GM23338 (cell line): Measurements from ENCODE around the gene NEK6. TPM values are rescaled to one million over a fixed set of nuclear protein-coding genes. Genes with fewer than 3 reads are reported as not detected.

Source experiments
- ATAC-seq: fragments of 200-7000 bp; cut with Tn5 transposase; 3 replicates; pipeline ENCODE4 v1.9.1; 2020
- DNase-seq: peaks from one replicate; pipeline ENCODE4 v3.0.0-alpha.2; 2015; ENCODE audit warnings: low spot score
- H2AFZ ChIP-seq: fragments of 200-600 bp; sonication (generic); 2 replicates; pipeline ENCODE4 v1.8.0; 2016; ENCODE audit warnings: antibody characterized with exemption, mild to moderate bottlenecking, moderate library complexity
- H3F3A ChIP-seq: fragments of 200-600 bp; sonication (generic); replicated peaks from 2 replicates; pipeline ENCODE4 v1.8.0; 2017; ENCODE audit warnings: antibody characterized with exemption, mixed run types, low read depth
- H3K27ac ChIP-seq: fragments of 200-600 bp; sonication (generic); 2 replicates; pipeline ENCODE4 v1.6.1; 2016; ENCODE audit warnings: low read depth
- H3K27me3 ChIP-seq: fragments of 200-600 bp; sonication (generic); 2 replicates; pipeline ENCODE4 v1.8.0; 2016; ENCODE audit warnings: mild to moderate bottlenecking, mixed run types, moderate library complexity; ENCODE audit not compliant: insufficient read depth
- H3K36me3 ChIP-seq: fragments of 200-600 bp; sonication (generic); 2 replicates; pipeline ENCODE4 v1.8.0; 2016; ENCODE audit warnings: mild to moderate bottlenecking; ENCODE audit not compliant: insufficient read depth
- H3K4me1 ChIP-seq: fragments of 200-600 bp; sonication (generic); 2 replicates; pipeline ENCODE4 v1.8.0; 2016; ENCODE audit warnings: mild to moderate bottlenecking, moderate library complexity; ENCODE audit not compliant: insufficient read depth
- H3K4me2 ChIP-seq: fragments of 200-600 bp; sonication (generic); 2 replicates; pipeline ENCODE4 v1.7.1; 2017; ENCODE audit warnings: mixed run types
- H3K4me3 ChIP-seq: fragments of 200-600 bp; sonication (generic); 2 replicates; pipeline ENCODE4 v1.6.1; 2016; ENCODE audit warnings: mixed run types
- H3K79me2 ChIP-seq: fragments of 200-600 bp; sonication (generic); replicated peaks from 2 replicates; pipeline ENCODE4 v1.8.0; 2017; ENCODE audit warnings: mild to moderate bottlenecking; ENCODE audit not compliant: insufficient read depth
- H3K9me2 ChIP-seq: fragments of 200-600 bp; sonication (generic); 2 replicates; pipeline ENCODE4 v1.8.0; 2017; ENCODE audit not compliant: insufficient read depth
- H4K20me1 ChIP-seq: fragments of 200-600 bp; sonication (generic); replicated peaks from 2 replicates; pipeline ENCODE4 v1.8.0; 2017; ENCODE audit warnings: mild to moderate bottlenecking; ENCODE audit not compliant: insufficient read depth
- H3K27ac Mint-ChIP-seq: 2 replicates; pipeline ENCODE4 v1.8.0; 2020; ENCODE audit warnings: inconsistent platforms, mild to moderate bottlenecking, moderate library complexity, mixed read lengths
- H3K27me3 Mint-ChIP-seq: 3 replicates; pipeline ENCODE4 v1.8.0; 2022; ENCODE audit warnings: low read depth, mild to moderate bottlenecking, moderate library complexity, mixed read lengths, inconsistent platforms; ENCODE audit not compliant: insufficient read depth, poor library complexity
- H3K36me3 Mint-ChIP-seq: 3 replicates; pipeline ENCODE4 v1.8.0; 2021; ENCODE audit warnings: low read depth, mild to moderate bottlenecking, inconsistent platforms, moderate library complexity, mixed read lengths
- H3K4me1 Mint-ChIP-seq: 3 replicates; pipeline ENCODE4 v1.8.0; 2020; ENCODE audit warnings: mild to moderate bottlenecking, inconsistent platforms, mixed read lengths
- H3K4me3 Mint-ChIP-seq: 3 replicates; pipeline ENCODE4 v1.8.0; 2021; ENCODE audit warnings: moderate library complexity, mild to moderate bottlenecking, inconsistent platforms, mixed read lengths
- H3K9me3 Mint-ChIP-seq: 3 replicates; pipeline ENCODE4 v1.8.0; 2020; ENCODE audit warnings: moderate library complexity, mild to moderate bottlenecking, inconsistent platforms, mixed read lengths
- CREB1 ChIP-seq: fragments of 250-450 bp; sonication (Bioruptor Pico); IDR thresholded peaks from 2 replicates; pipeline ENCODE4 v1.5.0; 2020; ENCODE audit warnings: low read depth, mild to moderate bottlenecking, moderate library complexity
- CTCF ChIP-seq, 2 experiments: fragments of 200-600 bp in 1 of 2; sonication (generic) in 1 of 2; conservative IDR thresholded peaks; 2 replicates each; pipeline versions ENCODE4 v1.5.1 to v1.6.1; 2016 to 2017; ENCODE audit warnings: antibody characterized with exemption in 2 of 2, low read depth in 2 of 2, mild to moderate bottlenecking in 2 of 2, moderate library complexity in 1 of 2
- ETS1 ChIP-seq: IDR thresholded peaks from 2 replicates; pipeline ENCODE4 v1.6.1; 2016; ENCODE audit warnings: antibody characterized with exemption
- EZH2 ChIP-seq: fragments of 200-600 bp; sonication (generic); IDR thresholded peaks from one replicate; pipeline ENCODE4 v1.8.0; 2017; ENCODE audit warnings: antibody characterized with exemption, mild to moderate bottlenecking, low read depth; ENCODE audit not compliant: unreplicated experiment
- EZH2phosphoT487 ChIP-seq: fragments of 200-600 bp; sonication (generic); IDR thresholded peaks from one replicate; pipeline ENCODE4 v1.8.1; 2018; ENCODE audit warnings: antibody characterized with exemption; ENCODE audit not compliant: unreplicated experiment
- JUNB ChIP-seq: IDR thresholded peaks from one replicate; pipeline ENCODE4 v1.6.1; 2016; ENCODE audit warnings: antibody characterized with exemption; ENCODE audit not compliant: unreplicated experiment
- NANOG ChIP-seq: IDR thresholded peaks from 2 replicates; pipeline ENCODE4 v1.6.1; 2016; ENCODE audit warnings: antibody characterized with exemption, borderline replicate concordance
- POLR2AphosphoS5 ChIP-seq: IDR thresholded peaks from 2 replicates; pipeline ENCODE4 v1.6.1; 2016; ENCODE audit warnings: antibody characterized with exemption, low read depth
- REST ChIP-seq: IDR thresholded peaks from one replicate; pipeline ENCODE4 v1.6.1; 2018; ENCODE audit warnings: antibody characterized with exemption; ENCODE audit not compliant: unreplicated experiment
- STAT1 ChIP-seq: IDR thresholded peaks from one replicate; pipeline ENCODE4 v1.6.1; 2016; ENCODE audit warnings: antibody characterized with exemption; ENCODE audit not compliant: unreplicated experiment
- ZNF114 ChIP-seq: fragments of 250-450 bp; sonication (Bioruptor Pico); IDR thresholded peaks from 2 replicates; pipeline ENCODE4 v1.5.0; 2020; ENCODE audit warnings: mild to moderate bottlenecking, moderate library complexity
- ZNF331 ChIP-seq: fragments of 250-450 bp; sonication (Bioruptor Pico); IDR thresholded peaks from 2 replicates; pipeline ENCODE4 v1.5.0; 2020; ENCODE audit warnings: low read depth, mild to moderate bottlenecking, moderate library complexity
- ZNF462 ChIP-seq: fragments of 250-450 bp; sonication (Bioruptor Pico); IDR thresholded peaks from 2 replicates; pipeline ENCODE4 v1.5.0; 2020; ENCODE audit warnings: mild to moderate bottlenecking, moderate library complexity
- polyA plus RNA-seq: library from polyadenylated mRNA; unstranded; fragments of >200 nt; fragmentation: Nextera tagmentation; extraction: Ambion mirVana; gene quantifications from 2 replicates; pipeline ENCODE4 v1.2.1, GENCODE V29; 2016
- total RNA-seq: library from RNA; depleted of rRNA; stranded (reverse); fragments of >200 nt; shearing (Covaris generic); gene quantifications from 2 replicates; pipeline ENCODE4 v1.2.3, GENCODE V29; 2014

Gene NEK6
- total and polyA plus RNA-seq, 2 experiments from 2014 or later: 8.1 to 11.2 TPM

GRCh38 chr9:124345751-124346281, 88.1 kb downstream of the NEK6 start:
- H3K4me1 ChIP-seq: peaks cover 9% of the 10 kb centered on the region; the same call in 1 of the 2 replicates
- H3K27me3 Mint-ChIP-seq: peaks cover 21% of the 10 kb centered on the region
- no peak for DNase-seq

More at GRCh38 chr9:124345751-124346281, 88.1 kb downstream of the NEK6 start:
- Histone ChIP-seq H3K27me3 (no peaks in the 10 kb centered on the region), H3K79me2 (no peaks in the 10 kb centered on the region), H3K36me3 (no peaks in the 10 kb centered on the region), H3K4me3 (no peak overlapping the region), H2AFZ (no peak overlapping the region), H3K4me2 (no peak overlapping the region), H3F3A (no peaks in the 10 kb centered on the region), H3K9me2 (no peaks in the 10 kb centered on the region), H4K20me1 (0 out of 2 replicates have a peak, but pooled peaks cover 2% of the 10 kb centered on the region), H3K27ac (no peak overlapping the region)
- no peak overlapping the region for H3K4me3 Mint-ChIP-seq
- H3K36me3 Mint-ChIP-seq: peaks cover 3% of the 10 kb centered on the region
- H3K9me3 Mint-ChIP-seq: no peaks in the 10 kb centered on the region
- no peak overlapping the region for H3K27ac Mint-ChIP-seq
- H3K4me1 Mint-ChIP-seq: peaks cover 24% of the 10 kb centered on the region
- TF ChIP-seq STAT1: no peak
- no peak for TF ChIP-seq CREB1
- TF ChIP-seq ETS1: no peak
- TF ChIP-seq ZNF462 (CRISPR knock-in tag): no peak
- no peak for TF ChIP-seq ZNF331 (CRISPR knock-in tag)
- no peak for TF ChIP-seq EZH2
- no peak for TF ChIP-seq ZNF114 (CRISPR knock-in tag)
- TF ChIP-seq POLR2AphosphoS5: no peak
- TF ChIP-seq NANOG: no peak
- no peak for TF ChIP-seq EZH2phosphoT487
- no peak for TF ChIP-seq REST
- no peak for TF ChIP-seq JUNB
- no peak for TF ChIP-seq CTCF (conservative IDR thresholded peaks at IDR 0.05; ENCODE audit: low read depth in 2 of 2)
- ATAC-seq: no peak
